ENCODE results near the gene MYZAP. TPM values are rescaled to one million over a fixed set of nuclear protein-coding genes. Genes with fewer than 3 reads are reported as not detected.

MYZAP gene
- total RNA-seq, 1 experiment from 2014 or later, result 5.9 TPM

DNA sequence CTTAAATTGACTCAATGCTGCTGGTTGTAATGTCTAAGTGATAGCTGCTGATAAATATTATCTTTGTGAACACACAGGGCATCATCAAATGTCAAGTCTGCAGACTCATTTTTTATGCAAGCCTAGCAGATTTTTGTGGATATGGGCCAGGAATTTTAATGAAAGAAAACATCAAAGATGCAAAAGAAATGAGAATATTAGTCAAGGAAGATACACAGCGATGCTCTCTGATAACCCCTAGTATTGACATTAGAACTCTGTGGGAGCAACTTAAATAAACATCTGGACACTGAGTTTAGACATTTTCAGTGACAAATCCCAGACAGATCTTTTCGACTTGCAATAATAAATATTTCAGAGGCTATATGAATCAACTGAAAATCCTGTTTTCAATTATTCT is 143.2 kb downstream of the MYZAP start:
- no peaks in the 10 kb centered on the region for H3K79me2 ChIP-seq (ENCODE audit: low read depth)
- CTCF ChIA-PET, result no interaction called here
- DNase-seq, result no peak

More for the DNA sequence above, 143.2 kb downstream of the MYZAP start:
- Histone ChIP-seq H3F3A (ENCODE audit: insufficient read depth, low read depth) (no peaks in the 10 kb centered on the region), H3K36me3 (ENCODE audit: low read depth) (no peaks in the 10 kb centered on the region), H3K4me2 (no peak overlapping the region), H3K9me2 (ENCODE audit: insufficient read depth) (no peaks in the 10 kb centered on the region), H3K4me3 (no peak overlapping the region), H3K9me3 (ENCODE audit: insufficient read depth, low read depth) (no peaks in the 10 kb centered on the region), H2AFZ (no peak overlapping the region), H3K27ac (no peak overlapping the region), H3K4me1 (replicated peaks; ENCODE audit: insufficient read depth) (no peaks in the 10 kb centered on the region), H3K27me3 (ENCODE audit: insufficient read depth, low read depth) (no peaks in the 10 kb centered on the region), H4K20me1 (ENCODE audit: insufficient read depth) (no peaks in the 10 kb centered on the region)
- POLR2A ChIA-PET (ENCODE audit: unreplicated experiment), result no interaction called here
- TF ChIP-seq CTCF (conservative IDR thresholded peaks at IDR 0.05), result no peak
- TF ChIP-seq EZH2 (IDR thresholded peaks at IDR 0.05; ENCODE audit: low read depth), result no peak
- intact Hi-C loops (cut with micrococcal nuclease; ENCODE audit: unreplicated experiment), result loop anchor here (5.0 kb wide), 1 partner anchor 117 kb away; no protein-coding TSS in a partner anchor
- BruUV-seq (replicated peaks), result no TSS peak

Other genes with a start within 250 kb of the MYZAP start
- 0.31 and 0.50 TPM in 2 replicates for gene CGNL1, start 215.4 kb upstream of the MYZAP start, total RNA-seq (2021)
- gene POLR2M, start 114.8 kb downstream of the MYZAP start, total RNA-seq (2021), result 53.9 and 56.8 TPM in 2 replicates

Measured in PC-9 (cell line).